Spleen (tissue), 7 donors: ENCODE data around the gene INIP.

Source experiments
- CTCF ChIP-seq, 11 experiments: fragments of 200-600 bp in 7 of 11; fragments of 450-650 bp in 4 of 11; sonication (generic) in 4 of 11; IDR thresholded peaks in 8 of 11; conservative IDR thresholded peaks in 3 of 11; 1 replicate in 7 of 11; 2 replicates in 4 of 11; pipeline versions ENCODE4 v1.4.0 to v1.8.0; 2016 to 2021; ENCODE audit warnings: antibody characterized with exemption in 11 of 11, inconsistent platforms in 4 of 11, mild to moderate bottlenecking in 1 of 11
- POLR2A ChIP-seq, 3 donors: fragments of 450-650 bp; IDR thresholded peaks; one replicate each; pipeline ENCODE4 v1.5.1; 2017; ENCODE audit warnings: antibody characterized with exemption in 3 of 3, mild to moderate bottlenecking in 1 of 3
- donor health status: DM: no; HTN: no; CAD: no; lungs with moderate emphysema.
- donor health status: DM: no; HTN: no; CAD: no.
- donor health status: DM: no; HTN: no; CAD: no.

- no peak for TF ChIP-seq CTCF (IDR thresholded peaks at IDR 0.05 in 8 of 11, conservative IDR thresholded peaks at IDR 0.05 in 3 of 11)
- no peak for TF ChIP-seq POLR2A (IDR thresholded peaks at IDR 0.05)
Observed at GRCh38 chr9:112694706-112695555, 23.0 kb downstream of the INIP start.
